Measurements from ENCODE around the gene C12orf76. TPM values are rescaled to one million over a fixed set of nuclear protein-coding genes. Genes with fewer than 3 reads are reported as not detected.
A peak's percentile ranks its signal among the peaks of the same experiment; 100 is the strongest.
"Not testable (repeated sequence)": the region's sequence is repeated elsewhere in the genome, so short reads cannot be mapped to it uniquely, and the experiment has no call there.

Gene C12orf76
- total RNA-seq, 1 donor from 2014 or later = 23.5 TPM

DNA sequence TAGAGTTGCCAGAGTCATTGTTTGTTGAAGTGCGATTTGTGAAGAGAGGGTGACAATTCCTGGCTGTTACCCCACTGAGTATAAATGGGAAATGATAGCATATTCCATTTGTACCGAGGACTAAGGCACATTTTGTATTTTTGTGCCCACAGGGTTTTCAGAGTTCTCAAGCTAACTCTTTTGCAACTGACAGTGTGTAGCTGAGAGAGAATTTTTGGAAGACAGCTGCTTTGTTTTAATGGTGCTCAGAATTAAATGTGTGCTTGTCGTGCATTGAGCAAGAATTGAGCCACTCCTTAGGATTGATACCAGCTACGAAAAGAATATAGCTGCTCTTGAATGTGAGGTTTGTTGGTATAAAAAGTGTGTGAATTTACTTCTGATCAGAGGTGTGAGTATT is 27.4 kb downstream of the C12orf76 start:
- DNase-seq = no peak

DNA sequence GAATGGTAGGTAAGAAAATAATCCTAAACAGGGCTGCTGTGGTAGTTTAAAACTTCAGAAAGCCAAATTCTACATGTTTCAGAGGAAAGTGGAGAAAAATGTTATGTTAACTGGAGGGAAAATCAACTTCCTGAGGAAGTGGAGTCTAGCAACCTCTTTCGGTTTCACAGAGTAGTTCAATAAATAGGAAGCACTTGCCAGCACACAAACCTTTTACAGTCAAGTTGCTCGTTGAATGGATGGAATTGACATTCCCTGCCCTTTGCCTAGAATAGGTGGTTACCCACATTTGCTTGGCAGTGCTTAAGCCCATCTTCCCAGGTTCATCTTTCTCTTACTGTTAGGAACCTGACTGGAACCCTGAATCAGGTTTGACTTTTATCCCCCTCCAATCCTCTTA is 33.2 kb downstream of the C12orf76 start:
- peak; percentile 69 for DNase-seq

DNA sequence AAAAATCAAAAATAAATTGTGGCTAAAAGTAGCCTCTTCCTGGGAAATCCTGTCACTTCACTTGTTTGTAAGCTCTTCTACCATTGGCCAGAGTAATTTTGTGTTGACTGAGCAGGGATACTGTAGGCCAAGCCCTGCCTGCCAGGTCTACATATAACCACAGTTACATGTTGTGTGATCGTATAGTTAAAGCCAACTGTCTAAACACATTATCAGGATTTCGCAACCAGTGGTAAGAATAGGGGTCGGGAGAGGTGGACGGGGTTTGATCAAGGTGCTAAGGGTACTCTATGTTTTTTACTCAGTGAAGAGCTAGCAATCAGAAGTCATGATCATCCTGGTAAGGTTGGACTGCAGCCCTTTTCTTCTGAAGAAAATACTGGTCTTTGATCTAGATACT is 35.7 kb downstream of the C12orf76 start:
- DNase-seq = no peak

DNA sequence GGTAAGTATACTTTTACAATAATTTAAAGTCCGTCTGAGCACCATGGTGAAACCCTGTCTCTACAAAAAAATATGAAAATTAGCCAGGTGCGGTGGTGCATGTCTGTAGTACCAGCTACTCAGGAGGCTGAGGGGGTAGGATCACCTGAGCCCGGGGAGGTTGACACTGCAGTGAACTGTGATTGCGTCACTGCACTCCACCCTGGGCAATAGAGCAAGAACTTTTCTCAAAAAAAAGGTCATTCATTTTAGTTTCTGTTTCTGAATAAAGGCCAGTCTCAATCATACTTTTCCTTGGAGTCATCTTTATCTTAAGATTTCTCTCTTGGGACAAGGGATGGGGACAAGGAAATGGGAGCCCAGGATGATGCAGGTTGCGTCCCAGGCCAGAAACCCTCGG is 36.2 kb downstream of the C12orf76 start:
- DNase-seq = no peak

DNA sequence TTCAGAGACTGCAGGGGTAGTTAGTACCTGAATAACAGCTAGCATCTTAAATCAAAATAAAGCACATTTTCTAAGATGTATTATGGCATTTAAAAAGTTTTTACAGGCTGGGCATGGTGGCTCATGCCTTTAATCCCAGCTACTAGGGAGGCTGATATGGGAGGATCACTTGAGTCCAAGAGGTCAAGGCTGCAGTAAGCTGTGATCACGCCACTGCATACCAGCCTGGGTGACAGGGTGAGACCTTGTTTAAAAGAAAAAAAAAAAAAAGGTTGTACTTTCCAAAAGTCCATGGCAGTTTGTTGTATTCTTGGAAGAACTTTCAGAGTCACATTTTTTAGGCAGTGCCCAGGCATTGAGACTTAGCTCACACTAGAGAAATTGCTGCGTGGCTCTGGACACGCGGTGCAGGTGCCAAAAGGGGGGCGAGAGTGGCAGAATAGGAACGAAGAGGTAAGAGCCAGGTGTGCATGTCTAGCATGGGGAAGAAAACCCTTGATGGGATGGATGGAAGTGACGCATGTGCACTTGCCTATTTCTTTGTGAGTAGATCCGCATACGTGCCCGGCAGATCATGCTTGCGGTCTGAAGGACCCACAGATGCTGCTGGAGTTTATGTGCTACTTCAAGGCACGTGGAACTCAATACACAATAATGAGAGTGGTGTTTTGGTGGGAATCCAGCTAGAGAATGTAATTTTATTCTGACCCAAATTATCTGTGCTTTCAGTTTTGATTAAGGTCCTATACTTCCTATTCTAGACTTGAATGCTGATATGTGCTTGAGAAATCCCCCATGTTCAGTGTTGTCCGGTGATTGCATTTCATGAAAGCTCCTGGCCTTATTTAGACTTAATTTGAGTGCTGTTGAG is 37.2 kb downstream of the C12orf76 start:
- no peak for DNase-seq

DNA sequence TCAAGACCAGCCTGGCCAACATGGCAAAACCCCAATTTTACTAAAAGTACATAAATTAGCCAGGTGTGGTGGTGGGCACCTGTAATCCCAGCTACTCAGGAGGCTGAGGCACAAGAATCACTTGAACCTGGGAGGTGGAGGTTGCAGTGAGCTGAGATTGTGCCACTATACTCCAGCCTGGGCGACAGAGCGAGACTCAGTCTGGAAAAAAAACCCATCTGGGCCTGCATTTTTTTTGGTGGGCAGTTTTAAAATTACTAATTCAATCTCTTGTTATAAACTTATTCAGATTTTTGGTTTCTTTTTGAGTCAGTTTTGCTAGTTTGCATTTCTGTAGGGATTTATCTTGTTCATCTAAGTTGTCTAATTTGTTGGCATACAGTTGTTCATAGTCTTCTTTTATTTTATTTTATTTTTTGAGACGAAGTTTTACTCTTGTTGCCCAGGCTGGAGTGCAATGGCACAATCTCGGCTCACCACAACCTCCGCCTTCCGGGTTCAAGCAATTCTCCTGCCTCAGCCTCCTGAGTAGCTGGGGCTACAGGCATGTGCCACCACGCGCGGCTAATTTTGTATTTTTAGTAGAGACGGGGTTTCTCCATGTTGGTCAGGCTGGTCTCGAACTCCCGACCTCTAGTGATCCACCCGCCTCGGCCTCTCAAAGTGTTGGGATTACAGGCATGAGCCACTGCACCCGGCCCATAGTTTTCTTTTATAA is 39.5 kb downstream of the C12orf76 start:
- DNase-seq = not testable (repeated sequence)

DNA sequence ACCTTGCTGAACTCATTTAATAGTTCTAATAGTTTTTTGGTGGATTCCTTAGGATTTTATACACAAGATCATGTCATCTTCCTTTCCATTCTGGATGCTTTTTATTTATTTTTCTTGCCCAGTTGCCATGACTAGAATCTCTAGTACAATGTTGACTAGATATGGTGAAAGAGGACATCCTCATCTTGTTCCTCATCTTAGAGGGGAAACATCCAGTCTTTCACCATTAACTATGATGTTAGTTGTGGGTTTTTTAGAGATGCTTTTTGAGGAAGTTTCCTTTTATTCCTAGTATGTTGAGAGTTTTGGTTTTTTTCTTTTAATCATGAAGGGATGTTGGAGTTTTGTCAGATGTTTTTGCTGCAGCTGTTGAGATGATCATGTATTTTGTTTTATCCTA is 40.4 kb downstream of the C12orf76 start:
- DNase-seq = no peak

DNA sequence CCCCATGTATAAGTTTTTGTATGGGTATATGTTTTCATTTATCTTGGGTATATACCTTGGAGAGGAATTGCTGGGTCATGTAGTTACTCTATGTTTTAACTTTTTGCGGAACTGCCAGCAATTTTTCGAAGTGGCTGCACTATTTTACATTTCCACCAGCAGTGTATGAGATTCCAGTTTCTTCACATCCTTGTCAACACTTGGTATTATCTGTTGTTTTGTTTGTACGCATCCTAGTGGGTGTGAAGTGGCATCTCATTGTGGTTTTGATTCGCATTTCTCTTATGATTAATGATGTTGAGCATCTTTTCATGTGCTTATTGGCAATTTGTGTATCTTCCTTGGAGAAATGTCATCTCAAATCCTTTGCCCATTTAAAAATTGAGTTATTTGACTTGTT is 42.2 kb downstream of the C12orf76 start:
- DNase-seq = no peak

DNA sequence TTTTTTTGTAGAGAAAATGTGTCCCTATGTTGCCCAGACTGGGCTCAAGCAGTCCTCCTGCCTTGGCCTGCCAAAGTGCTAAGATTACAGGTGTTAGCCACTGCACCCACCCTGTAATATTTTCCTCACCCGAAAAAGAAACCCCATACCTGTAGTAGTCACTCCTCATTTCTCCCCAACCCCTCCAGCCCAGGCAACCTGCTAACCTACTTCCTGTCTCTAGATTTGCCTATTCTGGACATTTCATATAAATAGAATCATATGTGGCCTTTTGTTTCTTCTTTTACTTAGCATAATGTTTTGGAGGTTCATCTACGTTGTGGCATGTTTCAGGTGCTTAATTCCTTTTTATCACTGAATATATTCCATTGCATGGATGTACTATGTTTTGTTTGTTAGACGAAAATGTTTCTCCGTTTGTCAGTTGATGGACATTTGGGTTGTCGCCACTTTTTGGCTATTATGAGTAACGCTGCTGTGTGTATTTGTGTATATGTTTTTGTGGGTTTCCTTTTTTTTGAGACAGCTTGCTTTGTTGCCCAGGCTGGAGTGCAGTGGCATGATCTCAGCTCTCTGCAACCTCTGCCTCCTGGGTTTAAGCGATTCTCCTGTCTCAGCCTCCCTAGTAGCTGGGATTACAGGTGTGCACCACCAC is 42.9 kb downstream of the C12orf76 start:
- DNase-seq = no peak

DNA sequence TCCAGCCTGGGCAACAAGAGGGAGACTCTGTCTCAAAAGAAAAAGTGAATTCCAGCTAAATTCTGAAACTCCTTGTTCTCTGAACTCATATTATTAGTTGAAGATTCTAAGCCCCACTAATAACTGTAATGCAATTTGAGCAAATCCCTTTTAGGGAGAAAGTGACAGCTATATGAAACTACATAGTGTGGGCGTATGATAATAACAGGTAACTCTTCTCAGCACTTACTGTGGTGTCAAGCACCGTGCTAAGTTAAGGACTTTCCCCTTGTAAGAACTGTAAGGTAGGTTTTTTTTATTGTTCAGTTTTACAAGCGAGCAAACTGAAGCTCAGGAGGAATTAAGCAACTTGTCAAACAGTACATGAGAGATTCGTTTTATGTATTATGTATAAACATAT is 43.7 kb downstream of the C12orf76 start:
- DNase-seq = no peak

DNA sequence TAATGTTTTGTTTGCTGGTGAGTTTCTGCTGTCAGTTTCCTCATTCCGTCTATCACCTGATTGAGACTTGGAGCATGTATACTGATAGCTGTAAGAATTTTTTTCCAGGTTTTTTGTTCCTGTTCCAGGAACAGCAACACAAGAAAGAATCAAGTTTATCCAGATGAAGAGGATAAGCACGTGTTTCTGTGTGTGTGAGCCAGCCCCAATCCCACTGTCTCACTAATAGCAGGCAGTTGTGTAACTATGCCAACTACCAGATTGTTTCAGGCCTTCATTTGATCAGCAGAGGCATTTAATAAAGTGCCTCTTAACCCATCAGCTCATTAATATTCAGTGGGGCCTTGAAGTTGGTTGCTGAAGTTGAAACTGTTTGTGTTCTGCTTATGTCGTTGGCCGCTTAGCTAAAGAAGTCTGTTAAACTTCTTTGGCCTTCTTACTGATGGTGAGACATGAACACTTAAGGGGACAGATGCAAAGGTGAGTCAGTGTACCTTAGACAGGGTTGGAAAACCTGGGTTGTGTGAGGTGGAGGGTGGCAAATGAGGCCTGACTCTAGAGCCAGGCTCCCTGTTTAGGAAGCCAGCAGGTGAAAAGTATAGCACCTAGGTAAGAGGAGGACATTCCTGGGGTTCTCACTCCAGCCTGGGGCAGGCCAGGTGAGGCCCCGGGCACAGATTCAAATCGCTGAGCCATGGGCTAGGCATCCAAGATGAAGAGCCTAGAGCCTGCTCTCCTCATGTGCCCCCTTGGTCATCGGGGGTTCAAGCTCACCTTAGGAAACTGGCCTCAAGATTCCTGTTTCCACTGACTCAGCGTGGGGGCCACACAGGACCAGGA is 45.4 kb downstream of the C12orf76 start:
- no peak for DNase-seq

GRCh38 chr12:110001596-110001995 is 46.7 kb downstream of the C12orf76 start:
- DNase-seq = no peak

DNA sequence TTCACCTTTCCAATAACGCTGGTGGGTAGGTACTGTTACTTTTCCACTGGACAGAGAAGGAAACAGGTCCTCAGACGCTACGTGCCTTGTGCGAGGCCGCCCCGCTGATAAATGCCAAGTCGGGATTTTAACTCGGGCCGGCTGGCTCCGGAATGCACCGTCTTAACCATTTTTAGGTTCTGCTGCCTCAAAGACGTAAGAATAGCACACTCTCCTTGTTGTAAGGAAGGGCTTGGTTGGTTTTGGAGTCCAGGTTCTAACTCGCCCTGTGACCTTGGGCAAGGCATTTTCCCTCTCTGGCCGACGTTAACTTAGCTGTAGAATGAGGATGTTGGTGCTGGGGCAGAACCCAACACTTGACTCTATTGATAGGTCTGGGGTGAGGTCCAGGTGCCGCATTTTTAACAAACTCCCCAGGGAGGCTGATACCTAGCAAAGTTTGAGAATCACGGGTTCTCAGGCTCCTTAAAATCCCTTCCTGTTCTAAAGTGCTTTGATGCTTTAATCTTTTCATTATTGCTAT is 48.3 kb downstream of the C12orf76 start:
- DNase-seq = peak; percentile 42

- DNase-seq = no peak
Observed at GRCh38 chr12:109999649-109999971, 48.7 kb downstream of the C12orf76 start.

GRCh38 chr12:109998904-109999648 is 49.2 kb downstream of the C12orf76 start, which contains the start of gene ANKRD13A:
ANKRD13A (plus strand) TSS chr12:109999430; CDS start chr12:109999689, 259 bp downstream.
- DNase-seq = peak; percentile 96

DNA sequence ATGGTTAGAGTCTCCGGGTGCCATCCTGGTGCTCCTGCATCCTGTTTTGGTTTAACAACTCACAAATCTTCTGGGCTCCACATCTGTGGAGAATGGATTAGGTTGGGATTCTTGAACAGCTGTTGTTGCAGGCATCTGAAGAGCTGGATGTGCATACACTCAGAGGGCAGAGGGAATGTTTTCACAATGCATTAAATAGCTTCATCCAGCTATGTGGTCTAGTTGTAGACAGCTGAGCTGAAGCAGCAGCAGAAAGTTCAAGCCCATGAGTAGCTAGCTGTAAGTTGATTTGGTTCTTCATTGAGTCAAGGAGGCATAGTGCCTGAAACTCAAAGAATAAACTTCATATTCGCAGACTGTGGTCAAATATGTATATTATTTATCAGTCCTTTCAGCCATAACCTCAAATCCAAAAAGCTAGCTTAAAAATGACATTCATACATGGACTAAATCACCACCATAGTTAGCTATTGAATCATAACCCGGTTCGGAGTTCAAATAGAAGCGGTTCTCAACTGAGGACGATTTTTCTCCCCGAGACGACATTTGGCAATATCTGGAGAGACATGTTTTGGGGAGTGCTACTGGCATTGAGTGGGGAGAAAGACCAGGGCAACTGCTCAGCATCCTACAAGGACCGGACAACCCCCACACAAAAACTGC is 50.0 kb downstream of the C12orf76 start:
- DNase-seq = no peak

DNA sequence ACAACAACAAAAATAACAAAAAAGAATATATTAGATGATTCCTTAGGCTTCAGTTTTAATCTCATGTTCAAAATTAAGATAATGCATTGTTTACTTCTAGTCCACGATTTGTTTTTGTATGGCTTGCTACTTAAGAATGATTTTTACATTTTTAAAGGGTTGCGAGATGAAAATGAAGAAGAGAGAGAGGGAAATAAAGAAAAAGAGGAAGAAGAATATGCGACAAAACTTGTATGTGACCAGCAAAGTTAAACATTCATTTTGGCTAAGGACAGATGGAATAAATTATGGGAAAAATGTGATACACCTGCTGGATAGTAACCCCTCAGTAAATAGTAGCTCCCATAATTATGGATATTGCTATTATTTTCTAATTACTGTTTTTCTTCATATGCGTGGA is 50.9 kb downstream of the C12orf76 start:
- no peak for DNase-seq

- no peak for DNase-seq
Observed at GRCh38 chr12:109996483-109996853, 51.9 kb downstream of the C12orf76 start.

DNA sequence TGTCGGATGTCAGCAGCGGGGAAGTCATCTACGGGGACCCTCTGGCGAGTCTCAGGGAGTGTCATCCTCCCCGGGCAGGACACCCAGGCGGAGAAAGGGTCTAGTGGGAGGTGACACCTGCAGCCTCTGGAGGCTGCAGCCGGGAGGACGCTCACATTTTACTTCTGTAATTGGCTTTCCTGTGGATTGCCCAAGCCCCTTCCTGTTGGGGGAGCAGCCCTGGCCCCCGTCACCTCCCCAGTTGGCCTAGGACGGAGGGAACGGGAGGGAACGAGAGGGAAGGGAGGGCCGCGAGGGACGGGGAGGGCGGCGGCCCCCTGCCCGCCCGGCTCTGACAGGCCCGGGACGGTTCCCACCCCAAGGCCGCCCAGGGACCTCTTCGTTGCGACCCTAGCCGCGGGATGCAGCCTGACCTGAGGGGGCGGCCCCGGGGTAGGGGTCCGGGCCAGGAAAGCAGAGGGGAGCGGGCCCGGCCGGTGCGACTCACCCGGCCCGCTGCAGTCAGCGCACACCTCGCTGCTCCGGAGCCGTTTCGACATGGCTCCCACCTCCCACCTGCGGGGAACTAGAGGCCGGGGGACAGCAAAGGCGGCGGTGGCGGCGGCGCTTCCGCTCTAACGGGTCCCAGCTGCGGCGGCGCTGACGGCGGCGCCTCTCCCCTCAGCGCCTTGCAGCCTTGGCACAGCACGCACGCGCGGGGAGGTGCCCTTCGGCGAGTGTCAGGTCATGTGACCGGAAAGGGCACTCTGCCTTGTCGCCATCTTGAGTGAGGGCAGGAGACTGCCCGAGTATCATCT is 52.4 kb downstream of the C12orf76 start, which contains the start of gene GIT2:
TSS of gene GIT2 (minus strand) at position 683 of the 797 bp plus-strand sequence. CDS start at position 539, 144 bp downstream.
- peak; percentile 94 for DNase-seq

DNA sequence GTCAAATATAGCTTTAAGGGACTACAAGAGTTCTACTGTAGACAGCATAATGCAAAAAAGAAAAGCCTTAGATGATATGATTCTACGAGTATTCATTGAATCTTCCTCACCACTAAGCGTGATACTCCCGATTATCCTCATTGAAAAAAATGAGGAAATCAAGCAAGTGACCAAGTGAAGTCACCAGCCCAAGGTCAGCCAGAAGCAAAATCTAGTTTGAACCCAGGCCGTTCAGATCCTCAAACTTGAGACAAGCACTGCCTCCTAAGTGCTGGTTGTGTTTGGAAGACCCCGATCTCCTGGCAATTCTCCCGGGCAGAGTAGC is 53.0 kb downstream of the C12orf76 start:
- DNase-seq = peak; percentile 26

Data from dermis blood vessel endothelial cell (primary cell).